H1 (cell line): ENCODE results near the gene SMARCA2. TPM values are rescaled to one million over a fixed set of nuclear protein-coding genes. Genes with fewer than 3 reads are reported as not detected.

ENCODE experiments used
- CTCF ChIA-PET: fragments of 300-600 bp; sonication (Branson Sonifier 250); formaldehyde crosslinking; loops from one replicate; lab custom pipeline; 2021; ENCODE audit not compliant: partially characterized antibody; lab: Charles Lee
- POLR2A ChIA-PET: fragments of 300-600 bp; sonication (Branson Sonifier 250); formaldehyde crosslinking; loops from one replicate; lab custom pipeline; 2021; ENCODE audit warnings: inconsistent platforms; ENCODE audit not compliant: partially characterized antibody; lab: Charles Lee
- DNase-seq, 2 experiments: peaks; one replicate each; pipeline versions ENCODE4 v3.0.0 to v3.0.0-alpha.2; 2010 to 2022; ENCODE audit warnings: low spot score in 2 of 2, low read depth in 1 of 2, mixed read lengths in 1 of 2
- FAIRE-seq: peaks from 2 replicates; lab custom pipeline; 2011; peaks lifted over from hg19 to GRCh38; lab: Jason Lieb, UNC
- H2AFZ ChIP-seq: 2 replicates; pipeline ENCODE4 v1.8.1; 2012; ENCODE audit warnings: low read length, inconsistent platforms
- H2AK5ac ChIP-seq: 2 replicates; pipeline ENCODE4 v1.6.1; 2013; ENCODE audit warnings: low read depth, low read length
- H2BK120ac ChIP-seq: replicated peaks from 2 replicates; pipeline ENCODE3; 2013; ENCODE audit warnings: low read depth, low read length, inconsistent platforms
- H2BK12ac ChIP-seq: 2 replicates; pipeline ENCODE4 v1.6.1; 2013; ENCODE audit warnings: low read depth, low read length
- H2BK15ac ChIP-seq: 2 replicates; pipeline ENCODE4 v1.6.1; 2013; ENCODE audit warnings: low read length
- H2BK20ac ChIP-seq: 2 replicates; pipeline ENCODE4 v1.6.1; 2013; ENCODE audit warnings: low read length
- H2BK5ac ChIP-seq: 2 replicates; pipeline ENCODE4 v1.6.1; 2013; ENCODE audit warnings: low read depth, low read length
- H3K14ac ChIP-seq: 2 replicates; pipeline ENCODE4 v1.6.1; 2013; ENCODE audit warnings: inconsistent platforms; ENCODE audit not compliant: insufficient read length
- H3K18ac ChIP-seq: 2 replicates; pipeline ENCODE4 v1.6.1; 2013; ENCODE audit warnings: low read length; ENCODE audit errors: extremely low read depth
- H3K23ac ChIP-seq: 2 replicates; pipeline ENCODE4 v1.6.1; 2013; ENCODE audit warnings: inconsistent platforms; ENCODE audit not compliant: insufficient read length
- H3K23me2 ChIP-seq: 2 replicates; pipeline ENCODE4 v1.6.1; 2013; ENCODE audit warnings: low read depth, low read length
- H3K27ac ChIP-seq: 2 replicates; pipeline ENCODE4 v1.6.1; 2011; ENCODE audit warnings: low read depth, low read length, inconsistent platforms
- H3K27me3 ChIP-seq, 4 experiments: replicated peaks in 1 of 4; 1 replicate in 1 of 4; 2 replicates in 3 of 4; pipeline versions ENCODE4 v1.6.1 to v1.8.1; 2011 to 2013; ENCODE audit warnings: low read length in 3 of 4, mild to moderate bottlenecking in 3 of 4, inconsistent platforms in 2 of 4, mixed read lengths in 2 of 4, moderate library complexity in 1 of 4; ENCODE audit not compliant: control insufficient read depth in 3 of 4, insufficient read depth in 3 of 4; ENCODE audit errors: extremely low read depth in 1 of 4
- H3K36me3 ChIP-seq, 4 experiments: 2 replicates each; pipeline versions ENCODE4 v1.6.1 to v1.8.1; 2011 to 2013; ENCODE audit warnings: mild to moderate bottlenecking in 4 of 4, low read length in 3 of 4, moderate library complexity in 2 of 4, control low read depth in 1 of 4, inconsistent platforms in 1 of 4; ENCODE audit not compliant: insufficient read depth in 4 of 4, control insufficient read depth in 2 of 4
- H3K4ac ChIP-seq: replicated peaks from 2 replicates; pipeline ENCODE3; 2013; ENCODE audit warnings: low read length, low read depth, mixed read lengths, inconsistent platforms; ENCODE audit not compliant: insufficient read length
- H3K4me1 ChIP-seq, 4 experiments: replicated peaks in 1 of 4; 1 replicate in 1 of 4; 2 replicates in 3 of 4; pipeline versions ENCODE4 v1.6.1 to v1.8.1; 2011 to 2013; ENCODE audit warnings: low read length in 3 of 4, inconsistent platforms in 2 of 4, mixed read lengths in 1 of 4; ENCODE audit not compliant: insufficient read depth in 4 of 4, control insufficient read depth in 3 of 4
- H3K4me2 ChIP-seq, 2 experiments: 2 replicates each; pipeline versions ENCODE4 v1.6.1 to v1.8.1; 2011 to 2013; ENCODE audit warnings: low read depth in 2 of 2, low read length in 2 of 2, control low read depth in 1 of 2, inconsistent platforms in 1 of 2, mild to moderate bottlenecking in 1 of 2; ENCODE audit not compliant: insufficient read depth in 1 of 2
- H3K4me3 ChIP-seq, 4 experiments: fragments of 200-600, 300-600 bp in 1 of 4; sonication (generic), shearing (Covaris generic), sonication (Bioruptor Twin) in 1 of 4; 2 replicates each; pipeline versions ENCODE4 v1.5.1 to v1.8.1; 2011 to 2016; ENCODE audit warnings: low read length in 4 of 4, low read depth in 3 of 4, control low read depth in 2 of 4, inconsistent platforms in 2 of 4, mild to moderate bottlenecking in 2 of 4, mixed read lengths in 1 of 4, moderate library complexity in 1 of 4; ENCODE audit not compliant: insufficient read depth in 2 of 4; ENCODE audit errors: extremely low read depth in 1 of 4
- H3K56ac ChIP-seq: replicated peaks from 2 replicates; pipeline ENCODE3; 2013; ENCODE audit warnings: low read depth, mild to moderate bottlenecking, mixed read lengths, low read length, inconsistent platforms; ENCODE audit not compliant: insufficient read length
- H3K79me1 ChIP-seq: 2 replicates; pipeline ENCODE4 v1.6.1; 2013; ENCODE audit warnings: low read depth, low read length, control low read depth
- H3K79me2 ChIP-seq, 2 experiments: 2 replicates each; pipeline versions ENCODE4 v1.6.1 to v1.8.1; 2012 to 2013; ENCODE audit warnings: low read length in 2 of 2, mild to moderate bottlenecking in 2 of 2, inconsistent platforms in 1 of 2; ENCODE audit not compliant: insufficient read depth in 2 of 2, control insufficient read depth in 1 of 2
- H3K9ac ChIP-seq, 4 experiments: replicated peaks in 1 of 4; 1 replicate in 1 of 4; 2 replicates in 3 of 4; pipeline versions ENCODE4 v1.6.1 to v1.8.1; 2011 to 2013; ENCODE audit warnings: low read depth in 3 of 4, low read length in 3 of 4, control low read depth in 2 of 4, mild to moderate bottlenecking in 2 of 4, moderate library complexity in 2 of 4, inconsistent platforms in 1 of 4; ENCODE audit errors: extremely low read depth in 1 of 4
- H3K9me3 ChIP-seq, 2 experiments: 2 replicates each; pipeline versions ENCODE4 v1.6.1 to v1.8.1; 2012 to 2013; ENCODE audit warnings: mild to moderate bottlenecking in 2 of 2, moderate library complexity in 2 of 2, control low read depth in 1 of 2, inconsistent platforms in 1 of 2, low read depth in 1 of 2, low read length in 1 of 2, mixed read lengths in 1 of 2; ENCODE audit not compliant: insufficient read depth in 2 of 2
- H4K20me1 ChIP-seq, 2 experiments: replicated peaks in 1 of 2; 2 replicates each; pipeline versions ENCODE3 to v1.8.1; 2011 to 2013; ENCODE audit warnings: inconsistent platforms in 2 of 2, low read length in 2 of 2, mild to moderate bottlenecking in 1 of 2; ENCODE audit not compliant: insufficient read depth in 2 of 2, control insufficient read depth in 1 of 2
- H4K5ac ChIP-seq: 2 replicates; pipeline ENCODE4 v1.6.1; 2013; ENCODE audit warnings: low read length, low read depth, mixed read lengths, inconsistent platforms; ENCODE audit not compliant: insufficient read length
- H4K8ac ChIP-seq: 2 replicates; pipeline ENCODE4 v1.8.0; 2013; ENCODE audit warnings: mild to moderate bottlenecking, moderate library complexity, low read length, inconsistent platforms; ENCODE audit not compliant: insufficient read depth; ENCODE audit errors: extremely low read depth
- H4K91ac ChIP-seq: replicated peaks from 2 replicates; pipeline ENCODE3; 2013; ENCODE audit warnings: low read length, mixed read lengths, inconsistent platforms; ENCODE audit not compliant: insufficient read length
- BACH1 ChIP-seq: IDR thresholded peaks from 2 replicates; pipeline ENCODE4 v1.6.1; 2012; ENCODE audit warnings: low read length, improper control_type of control experiment
- BRCA1 ChIP-seq: IDR thresholded peaks from 2 replicates; pipeline ENCODE4 v1.6.1; 2012; ENCODE audit warnings: low read depth, low read length, improper control_type of control experiment
- CBX5 ChIP-seq: fragments of 300-800, 300-1000 bp; sonication (generic); IDR thresholded peaks from 2 replicates; pipeline ENCODE4 v1.7.1; 2016; ENCODE audit warnings: antibody characterized with exemption, low read length, low read depth
- CTCF ChIP-seq, 3 experiments: IDR thresholded peaks; 1 replicate in 2 of 3; 2 replicates in 1 of 3; pipeline versions ENCODE4 v1.5.1 to v1.6.1; 2011; ENCODE audit warnings: low read length in 3 of 3, mild to moderate bottlenecking in 3 of 3, inconsistent platforms in 2 of 3, low read depth in 1 of 3, moderate library complexity in 1 of 3; ENCODE audit not compliant: insufficient read depth in 1 of 3; ENCODE audit errors: control extremely low read depth in 1 of 3
- KDM1A ChIP-seq: fragments of 200-600, 300-600 bp; sonication (generic); IDR thresholded peaks from 2 replicates; pipeline ENCODE4 v1.7.1; 2016; ENCODE audit warnings: mild to moderate bottlenecking, low read length, borderline replicate concordance
- MAFK ChIP-seq: IDR thresholded peaks from 2 replicates; pipeline ENCODE4 v1.6.1; 2012; ENCODE audit warnings: low read depth, mild to moderate bottlenecking, improper control_type of control experiment, low read length
- SIX5 ChIP-seq: IDR thresholded peaks from 2 replicates; pipeline ENCODE4 v1.6.1; 2011; ENCODE audit warnings: mild to moderate bottlenecking, low read depth, low read length
- SP1 ChIP-seq: IDR thresholded peaks from 2 replicates; pipeline ENCODE4 v1.6.1; 2011; ENCODE audit warnings: low read depth, low read length
- SP4 ChIP-seq: IDR thresholded peaks from 2 replicates; pipeline ENCODE4 v1.6.1; 2012; ENCODE audit warnings: low read length, inconsistent platforms
- SUZ12 ChIP-seq: fragments of 200-600 bp; sonication (generic); IDR thresholded peaks from 2 replicates; pipeline ENCODE4 v1.6.1; 2012; ENCODE audit warnings: mild to moderate bottlenecking, inconsistent platforms, low read length, moderate library complexity, mixed read lengths
- TEAD4 ChIP-seq: IDR thresholded peaks from 2 replicates; pipeline ENCODE4 v1.6.1; 2012; ENCODE audit warnings: low read depth, low read length, inconsistent platforms, mixed read lengths
- WGBS, 2 experiments: shearing (Covaris generic) in 1 of 2; methylation state at CpG; one replicate each; pipeline versions ENCODE4 v1.1.6 to v1.1.7; 2013 to 2015; ENCODE audit warnings: low lambda C conversion rate in 2 of 2, mixed read lengths in 2 of 2, inconsistent platforms in 1 of 2, low coverage in 1 of 2, missing lambda C conversion rate in 1 of 2; ENCODE audit not compliant: insufficient replicate concordance in 2 of 2, insufficient coverage in 1 of 2, insufficient read length in 1 of 2; ENCODE audit errors: extremely low coverage in 1 of 2, missing lambda C conversion rate in 1 of 2; 5-methylcytosine and 5-hydroxymethylcytosine counted together
- polyA plus RNA-seq, 7 experiments: library from polyadenylated mRNA; depleted of rRNA in 3 of 7; stranded (reverse) in 5 of 7; unstranded in 2 of 7; fragments of >200 nt in 5 of 7; fragments of 200-250 nt in 2 of 7; gene quantifications; 1 replicate in 5 of 7; 2 replicates in 1 of 7; 4 replicates in 1 of 7; pipeline versions ENCODE4 v1.2.1 to v1.2.3, GENCODE V29; 2011 to 2013; ENCODE audit warnings: missing spikeins in 2 of 7, mixed read lengths in 2 of 7
- total RNA-seq: library from RNA; stranded (reverse); fragmentation: NEBNext Ultra II Directional; extraction: Animal tissue kit (Norgen Biotek cat#: 25700); gene quantifications from 2 replicates; pipeline ENCODE4 v1.2.1, GENCODE V29; 2021
- TF ChIP-seq, protein P1 (sequence below): IDR thresholded peaks from 2 replicates; pipeline ENCODE4 v1.6.1; 2012; ENCODE audit warnings: inconsistent platforms

The SMARCA2 gene
- total and polyA plus RNA-seq, 2 of the 8 experiments (the other 6 are each of a cell fraction or from before 2014, with no cell fraction given), result 6.3 to 21.7 TPM

DNA sequence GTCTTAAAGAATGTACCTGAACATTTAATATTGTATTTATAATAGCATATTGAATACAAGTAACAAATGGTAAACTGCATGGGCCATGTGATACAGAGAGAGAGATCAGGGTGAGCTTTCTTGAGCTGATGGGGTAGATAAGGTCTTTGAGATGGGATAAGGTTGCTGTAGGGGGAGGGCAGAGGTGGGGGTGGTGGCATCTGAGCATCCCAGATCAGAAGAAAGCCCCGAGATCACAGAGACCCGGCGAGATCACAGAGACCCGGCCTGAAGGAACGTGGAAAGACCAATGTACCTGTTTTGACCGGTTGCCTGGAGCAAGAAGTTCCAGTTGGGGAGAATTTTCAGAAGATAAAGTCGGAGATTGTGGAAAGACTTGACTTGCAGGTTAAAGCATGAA lies 6.6 kb downstream of the SMARCA2 start:
- no peak for TF ChIP-seq CBX5
- TF ChIP-seq MAFK, result no peak
- no peak for TF ChIP-seq KDM1A
- no peak for TF ChIP-seq SP1
- no peak for TF ChIP-seq CTCF (IDR thresholded peaks at IDR 0.05; ENCODE audit: control extremely low read depth in 1 of 3, insufficient read depth in 1 of 3, low read depth in 1 of 3, low read length in 3 of 3)
- no peak for TF ChIP-seq SP4
- TF ChIP-seq, protein P1, sequence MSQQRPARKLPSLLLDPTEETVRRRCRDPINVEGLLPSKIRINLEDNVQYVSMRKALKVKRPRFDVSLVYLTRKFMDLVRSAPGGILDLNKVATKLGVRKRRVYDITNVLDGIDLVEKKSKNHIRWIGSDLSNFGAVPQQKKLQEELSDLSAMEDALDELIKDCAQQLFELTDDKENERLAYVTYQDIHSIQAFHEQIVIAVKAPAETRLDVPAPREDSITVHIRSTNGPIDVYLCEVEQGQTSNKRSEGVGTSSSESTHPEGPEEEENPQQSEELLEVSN, result no peak
- no peak for TF ChIP-seq SIX5
- no peak for TF ChIP-seq BACH1
- no peak for TF ChIP-seq SUZ12
- TF ChIP-seq BRCA1, result no peak
- no peak for TF ChIP-seq TEAD4
- TF ChIP-seq, all 59 proteins: peak for 0

More for the DNA sequence above, 6.6 kb downstream of the SMARCA2 start:
- no peak overlapping the region for H3K4me2 ChIP-seq
- CTCF ChIA-PET, result no interaction called here
- no peak overlapping the region for H3K23ac ChIP-seq
- no peak overlapping the region for H4K8ac ChIP-seq
- H2BK12ac ChIP-seq, result no peak overlapping the region
- no peak overlapping the region for H3K4me3 ChIP-seq
- FAIRE-seq, result no peak
- no peak overlapping the region for H4K5ac ChIP-seq
- peaks cover 6 to 19% (median 15%) of the 10 kb centered on the region in 4 experiments; a peak in 6 of 7 replicates for H3K4me1 ChIP-seq
- no peak overlapping the region for H2AFZ ChIP-seq
- no peak for DNase-seq
- no peak overlapping the region for H2BK20ac ChIP-seq
- H3K27me3 ChIP-seq, result peaks cover 0 to 28% (median 23%) of the 10 kb centered on the region in 4 experiments; a peak in 6 of 7 replicates
- H3K79me2 ChIP-seq, result no peaks in the 10 kb centered on the region
- no peak overlapping the region for H3K9ac ChIP-seq
- no peak overlapping the region for H4K91ac ChIP-seq
- WGBS, 2 experiments, result 91% methylated on average over 7 of the region's 7 CpGs; no CpG with 5 or more reads in 1 of the 2 experiments
- H3K18ac ChIP-seq, result no peak overlapping the region
- no peak overlapping the region for H3K56ac ChIP-seq
- H3K14ac ChIP-seq, result no peak overlapping the region
- peaks cover 16% of the 10 kb centered on the region for H3K23me2 ChIP-seq
- peaks cover 0 to 3% of the 10 kb centered on the region in 2 experiments for H4K20me1 ChIP-seq
- no peak overlapping the region for H3K4ac ChIP-seq
- H2AK5ac ChIP-seq, result no peak overlapping the region
- H3K9me3 ChIP-seq, result no peaks in the 10 kb centered on the region
- no peak overlapping the region for H2BK120ac ChIP-seq
- no peaks in the 10 kb centered on the region for H3K79me1 ChIP-seq
- H3K27ac ChIP-seq, result no peak overlapping the region
- H2BK5ac ChIP-seq, result no peak overlapping the region
- H2BK15ac ChIP-seq, result no peak overlapping the region
- H3K36me3 ChIP-seq, result no peaks in the 10 kb centered on the region
- POLR2A ChIA-PET, result no interaction called here
